Astrocyte (in vitro differentiated cells and primary cell): Measurements from ENCODE around the gene GBX1.

Experiments used
- EZH2 ChIP-seq: IDR thresholded peaks from 2 replicates; pipeline ENCODE4 v1.6.1; 2012; ENCODE audit warnings: mild to moderate bottlenecking, low read length, inconsistent platforms; ENCODE audit not compliant: insufficient read depth
- TF ChIP-seq, protein P1 (sequence below): IDR thresholded peaks from 2 replicates; pipeline ENCODE4 v1.5.1; 2011; ENCODE audit warnings: low read depth, mild to moderate bottlenecking, inconsistent platforms, low read length, moderate library complexity; ENCODE audit not compliant: insufficient read depth

DNA sequence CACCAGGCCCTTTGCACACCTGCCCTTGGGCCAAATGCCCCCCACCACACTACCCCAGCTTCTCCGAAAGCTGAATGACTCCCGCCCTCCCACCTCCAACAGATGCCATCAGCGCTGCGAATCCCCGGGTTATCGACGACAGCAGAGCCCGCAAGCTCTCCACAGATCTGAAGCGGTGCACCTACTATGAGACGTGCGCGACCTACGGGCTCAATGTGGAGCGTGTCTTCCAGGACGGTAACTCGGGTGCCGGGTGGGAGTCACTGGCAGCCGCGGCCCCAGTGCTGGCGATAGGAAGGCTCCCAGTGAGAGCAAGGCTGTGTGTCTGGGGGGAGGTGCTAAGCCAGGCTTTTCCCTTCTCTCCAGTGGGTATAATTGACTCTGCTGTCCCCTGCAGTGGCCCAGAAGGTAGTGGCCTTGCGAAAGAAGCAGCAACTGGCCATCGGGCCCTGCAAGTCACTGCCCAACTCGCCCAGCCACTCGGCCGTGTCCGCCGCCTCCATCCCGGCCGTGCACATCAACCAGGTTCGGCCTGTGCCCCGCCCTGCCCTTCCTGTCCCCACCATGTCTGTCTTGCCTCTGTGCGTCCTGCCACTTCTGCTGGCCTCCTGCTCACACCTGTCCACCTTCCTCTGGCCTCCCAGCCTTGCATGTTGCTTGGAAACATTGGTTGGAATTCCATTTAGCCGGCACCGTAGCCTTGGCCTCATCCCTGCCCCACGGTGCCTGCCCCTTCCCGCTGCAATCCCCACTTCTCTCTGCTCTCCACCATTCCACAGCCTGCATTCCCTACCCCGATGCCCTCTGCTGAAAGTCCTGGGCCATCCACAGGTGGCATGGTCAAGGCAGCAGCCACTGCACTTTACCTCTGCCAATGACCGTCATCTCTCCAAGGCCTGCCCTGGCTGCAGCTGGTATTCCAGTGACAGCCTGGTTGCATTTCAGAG, 49.1 kb downstream of the GBX1 start:
- TF ChIP-seq, protein P1, sequence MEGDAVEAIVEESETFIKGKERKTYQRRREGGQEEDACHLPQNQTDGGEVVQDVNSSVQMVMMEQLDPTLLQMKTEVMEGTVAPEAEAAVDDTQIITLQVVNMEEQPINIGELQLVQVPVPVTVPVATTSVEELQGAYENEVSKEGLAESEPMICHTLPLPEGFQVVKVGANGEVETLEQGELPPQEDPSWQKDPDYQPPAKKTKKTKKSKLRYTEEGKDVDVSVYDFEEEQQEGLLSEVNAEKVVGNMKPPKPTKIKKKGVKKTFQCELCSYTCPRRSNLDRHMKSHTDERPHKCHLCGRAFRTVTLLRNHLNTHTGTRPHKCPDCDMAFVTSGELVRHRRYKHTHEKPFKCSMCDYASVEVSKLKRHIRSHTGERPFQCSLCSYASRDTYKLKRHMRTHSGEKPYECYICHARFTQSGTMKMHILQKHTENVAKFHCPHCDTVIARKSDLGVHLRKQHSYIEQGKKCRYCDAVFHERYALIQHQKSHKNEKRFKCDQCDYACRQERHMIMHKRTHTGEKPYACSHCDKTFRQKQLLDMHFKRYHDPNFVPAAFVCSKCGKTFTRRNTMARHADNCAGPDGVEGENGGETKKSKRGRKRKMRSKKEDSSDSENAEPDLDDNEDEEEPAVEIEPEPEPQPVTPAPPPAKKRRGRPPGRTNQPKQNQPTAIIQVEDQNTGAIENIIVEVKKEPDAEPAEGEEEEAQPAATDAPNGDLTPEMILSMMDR: no peak
- TF ChIP-seq EZH2: no peak
